Subcutaneous adipose tissue (tissue), 4 donors: Measurements from ENCODE around the gene REC114. TPM values are rescaled to one million over a fixed set of nuclear protein-coding genes. Genes with fewer than 3 reads are reported as not detected.

Experiments
- total RNA-seq, 4 donors: library from RNA; depleted of rRNA; stranded (reverse); fragments of >200 nt; gene quantifications; one replicate each; pipeline ENCODE4 v1.1.0, GENCODE V29; 2016
- TF ChIP-seq, protein P1 (sequence below): fragments of 450-650 bp; IDR thresholded peaks from one replicate; pipeline ENCODE4 v1.5.1; 2016; ENCODE audit warnings: low read depth, mild to moderate bottlenecking, control low read depth, antibody characterized with exemption, moderate library complexity

Gene REC114
- total RNA-seq, 4 donors from 2014 or later, result not detected

DNA sequence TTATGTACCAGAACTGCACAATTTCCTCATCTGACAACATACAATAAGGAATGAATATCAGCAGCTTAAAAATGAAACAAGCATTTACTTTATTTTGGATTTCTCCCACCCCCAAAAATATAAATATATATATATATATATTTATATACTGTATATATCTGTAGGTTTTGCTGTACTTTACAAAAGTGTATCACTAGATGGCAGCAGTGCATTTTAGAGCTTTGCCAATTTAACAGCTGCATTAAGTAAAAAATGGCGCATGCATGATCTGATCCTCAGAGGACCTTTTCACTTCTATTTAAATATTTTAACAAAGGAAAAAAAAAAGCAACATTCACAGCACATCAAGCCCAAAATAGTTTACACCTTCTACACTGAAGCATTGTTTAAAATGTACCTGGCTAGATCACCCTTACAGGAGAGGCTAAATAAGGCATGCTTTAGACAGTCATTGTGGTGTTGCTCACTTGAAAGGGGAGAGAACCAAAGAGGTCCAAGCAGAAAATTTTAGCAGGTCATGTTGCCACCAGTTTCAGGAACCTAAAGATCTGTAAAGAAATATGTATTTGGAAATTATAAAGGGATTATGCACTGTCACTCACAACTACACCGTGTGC, 117.6 kb downstream of the REC114 start:
- TF ChIP-seq, protein P1, sequence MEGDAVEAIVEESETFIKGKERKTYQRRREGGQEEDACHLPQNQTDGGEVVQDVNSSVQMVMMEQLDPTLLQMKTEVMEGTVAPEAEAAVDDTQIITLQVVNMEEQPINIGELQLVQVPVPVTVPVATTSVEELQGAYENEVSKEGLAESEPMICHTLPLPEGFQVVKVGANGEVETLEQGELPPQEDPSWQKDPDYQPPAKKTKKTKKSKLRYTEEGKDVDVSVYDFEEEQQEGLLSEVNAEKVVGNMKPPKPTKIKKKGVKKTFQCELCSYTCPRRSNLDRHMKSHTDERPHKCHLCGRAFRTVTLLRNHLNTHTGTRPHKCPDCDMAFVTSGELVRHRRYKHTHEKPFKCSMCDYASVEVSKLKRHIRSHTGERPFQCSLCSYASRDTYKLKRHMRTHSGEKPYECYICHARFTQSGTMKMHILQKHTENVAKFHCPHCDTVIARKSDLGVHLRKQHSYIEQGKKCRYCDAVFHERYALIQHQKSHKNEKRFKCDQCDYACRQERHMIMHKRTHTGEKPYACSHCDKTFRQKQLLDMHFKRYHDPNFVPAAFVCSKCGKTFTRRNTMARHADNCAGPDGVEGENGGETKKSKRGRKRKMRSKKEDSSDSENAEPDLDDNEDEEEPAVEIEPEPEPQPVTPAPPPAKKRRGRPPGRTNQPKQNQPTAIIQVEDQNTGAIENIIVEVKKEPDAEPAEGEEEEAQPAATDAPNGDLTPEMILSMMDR, result no peak

DNA sequence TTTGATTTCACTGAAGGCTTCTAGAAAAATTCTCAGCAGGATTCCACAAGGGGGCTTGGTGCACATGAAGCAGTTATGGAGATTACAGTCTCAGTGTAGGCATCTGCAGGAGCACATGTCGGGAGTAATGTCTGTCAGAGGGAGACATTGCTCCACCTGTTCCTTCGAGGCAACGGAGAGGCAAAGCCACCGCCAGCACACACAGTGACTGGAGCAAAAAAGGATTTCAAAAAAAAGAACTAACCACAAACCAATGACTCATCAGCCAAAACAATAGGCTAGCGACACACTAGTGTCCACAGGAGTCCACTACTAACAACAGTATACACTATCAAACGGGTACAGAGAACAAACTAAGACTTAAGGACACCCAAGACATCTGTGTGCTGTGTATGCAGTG, 121.3 kb downstream of the REC114 start:
- TF ChIP-seq, protein P1, result no peak

DNA sequence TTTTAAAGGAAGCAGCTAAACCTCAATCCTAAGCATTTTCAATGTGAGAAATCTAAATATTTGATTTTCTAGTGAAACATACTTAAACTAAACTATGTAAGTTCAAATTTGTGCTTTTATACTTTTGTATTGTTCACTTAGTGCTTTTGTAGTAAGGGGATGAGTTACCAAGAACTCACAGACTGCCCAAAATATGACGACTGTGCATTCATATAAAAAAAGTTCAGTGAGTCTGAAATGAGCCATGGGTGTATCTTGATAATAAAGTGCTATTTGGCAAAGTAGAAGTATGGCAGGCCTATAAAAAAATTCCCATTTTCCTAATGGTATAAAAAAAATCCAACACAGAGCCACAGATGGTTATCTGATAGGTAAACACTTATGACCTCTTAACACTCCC, 124.1 kb downstream of the REC114 start:
- TF ChIP-seq, protein P1, result no peak

DNA sequence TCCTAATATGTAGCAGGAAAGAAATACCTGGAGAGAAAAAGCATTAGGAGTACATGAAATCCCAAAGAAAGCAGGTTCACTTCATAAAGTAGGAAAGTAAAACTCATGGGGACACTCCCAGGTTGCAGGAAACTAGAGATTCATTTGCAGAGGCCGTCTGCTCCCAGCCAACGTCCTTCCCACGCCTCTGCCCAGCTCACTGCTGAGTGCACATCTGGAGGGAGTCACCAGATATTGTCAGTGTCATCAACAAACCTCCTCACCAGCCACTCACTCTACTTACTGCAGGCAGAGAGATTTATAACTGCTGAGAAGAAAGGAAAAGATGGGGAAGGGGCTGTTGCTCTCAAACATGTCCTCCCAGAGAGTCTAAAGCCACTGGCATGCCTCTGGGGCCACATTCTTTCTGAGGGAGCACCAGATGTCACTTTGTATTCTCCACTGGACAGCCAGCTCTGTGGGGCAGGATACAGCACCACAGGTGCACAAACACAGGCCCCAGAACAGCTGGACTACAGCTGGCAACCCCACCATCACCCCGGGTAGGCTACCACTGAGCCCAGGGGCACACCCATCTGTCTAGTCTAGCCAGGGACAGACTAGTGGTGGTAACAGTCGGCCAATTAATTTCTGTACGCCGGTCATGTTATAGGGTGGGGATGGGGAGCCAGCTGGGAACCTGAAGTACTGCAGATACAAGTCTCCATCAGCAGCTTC, 125.8 kb downstream of the REC114 start:
- TF ChIP-seq, protein P1, result no peak

DNA sequence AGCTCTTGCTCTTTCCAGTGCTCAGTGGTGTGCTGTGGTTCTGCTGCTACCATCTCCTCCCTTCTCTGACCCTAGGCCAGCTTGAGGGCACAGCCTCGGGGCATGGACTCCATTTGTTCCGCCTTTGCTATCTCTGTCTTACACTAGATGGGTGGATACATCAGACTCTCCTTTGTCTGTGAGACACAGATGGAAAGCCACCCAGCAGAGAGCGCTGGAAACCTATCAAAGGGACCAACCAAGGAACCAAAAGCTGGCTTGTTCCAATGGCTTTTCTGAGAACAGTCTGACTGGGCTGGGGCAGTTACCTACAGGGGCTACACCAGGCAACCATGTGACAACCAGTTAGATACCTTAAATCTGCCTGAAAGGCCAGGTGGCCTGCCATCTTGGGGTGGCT, 126.4 kb downstream of the REC114 start:
- TF ChIP-seq, protein P1, result no peak

DNA sequence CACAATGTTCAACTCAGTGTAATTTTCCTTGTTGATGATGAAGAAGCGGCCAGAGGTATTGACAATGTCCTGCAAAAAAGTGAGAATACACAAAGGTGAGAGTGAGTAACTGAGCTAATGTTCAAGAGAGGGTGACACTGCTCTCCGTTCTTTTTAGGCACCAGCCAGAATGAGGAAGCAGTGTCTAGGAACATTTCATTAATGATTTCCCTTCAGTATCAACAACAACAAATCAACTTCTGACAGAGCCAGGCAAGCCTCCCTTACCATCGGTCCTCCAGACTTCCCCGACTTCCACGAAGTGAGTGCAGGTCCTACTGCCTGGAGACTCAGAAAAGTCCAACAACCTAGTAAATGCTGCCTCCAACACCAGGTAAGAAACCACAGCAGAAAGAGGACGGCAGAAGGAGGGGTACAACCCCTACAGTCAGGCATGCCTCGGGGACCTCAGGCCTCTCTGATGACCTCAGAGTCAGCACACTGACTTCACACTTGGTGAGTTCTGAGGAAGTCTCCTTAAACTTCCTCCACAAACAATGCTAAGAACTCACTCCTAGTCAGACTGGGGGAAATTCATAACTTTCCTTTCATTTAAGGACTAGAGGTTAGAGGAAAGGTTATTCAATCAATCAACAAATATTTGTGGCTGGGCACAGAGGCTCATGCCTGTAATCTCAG, 127.5 kb downstream of the REC114 start:
- TF ChIP-seq, protein P1, result no peak

DNA sequence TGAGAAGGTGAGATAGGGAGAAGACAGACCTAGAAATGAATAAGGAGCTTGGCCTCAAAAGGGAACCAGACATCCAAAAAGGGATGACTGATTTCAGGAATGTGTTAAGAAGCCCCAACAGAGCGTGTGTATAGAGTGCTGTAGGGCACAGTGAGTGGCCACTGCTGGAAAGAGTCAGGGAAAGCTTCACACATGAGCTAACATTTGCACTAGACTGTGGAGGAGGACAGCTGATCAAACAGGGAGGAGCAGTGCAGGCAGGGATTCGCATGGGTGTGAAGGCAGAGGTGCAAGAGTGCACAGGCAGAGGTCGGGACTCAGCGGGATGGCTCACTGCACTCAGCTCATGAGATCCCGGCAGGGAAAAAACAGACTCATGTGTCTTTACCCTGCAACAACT, 128.4 kb downstream of the REC114 start:
- TF ChIP-seq, protein P1, result no peak
